Liver (tissue), 9 donors: ENCODE measurements around the gene AKAIN1. TPM values are rescaled to one million over a fixed set of nuclear protein-coding genes. Genes with fewer than 3 reads are reported as not detected.

Source experiments
- DNase-seq: peaks from one replicate; pipeline ENCODE4 v3.0.0-alpha.2; 2017; ENCODE audit warnings: low spot score
- H3K27ac ChIP-seq, 2 donors: one replicate each; pipeline ENCODE4 v1.7.0; 2013; ENCODE audit warnings: inconsistent platforms in 2 of 2, low read length in 2 of 2, control low read depth in 1 of 2, low read depth in 1 of 2, mild to moderate bottlenecking in 1 of 2
- H3K27me3 ChIP-seq, 4 donors: one replicate each; pipeline versions ENCODE4 v1.6.1 to v1.7.0; 2013; ENCODE audit warnings: low read length in 3 of 4, inconsistent platforms in 1 of 4, mild to moderate bottlenecking in 1 of 4, moderate library complexity in 1 of 4; ENCODE audit not compliant: control insufficient read depth in 4 of 4, insufficient read depth in 4 of 4
- H3K36me3 ChIP-seq, 4 donors: one replicate each; pipeline versions ENCODE4 v1.6.1 to v1.7.0; 2013; ENCODE audit warnings: low read length in 3 of 4, mild to moderate bottlenecking in 3 of 4, low read depth in 1 of 4, moderate library complexity in 1 of 4; ENCODE audit not compliant: control insufficient read depth in 4 of 4, insufficient read depth in 3 of 4
- H3K4me1 ChIP-seq, 4 donors: one replicate each; pipeline versions ENCODE4 v1.6.1 to v1.7.0; 2013; ENCODE audit warnings: low read length in 3 of 4, mild to moderate bottlenecking in 3 of 4, moderate library complexity in 1 of 4; ENCODE audit not compliant: control insufficient read depth in 4 of 4, insufficient read depth in 4 of 4
- H3K4me3 ChIP-seq, 3 donors: one replicate each; pipeline versions ENCODE4 v1.6.1 to v1.7.0; 2013; ENCODE audit warnings: low read length in 3 of 3, control low read depth in 1 of 3, low read depth in 1 of 3, mild to moderate bottlenecking in 1 of 3
- H3K9ac ChIP-seq, 2 donors: one replicate each; pipeline ENCODE4 v1.7.0; 2013; ENCODE audit warnings: low read length in 2 of 2, mild to moderate bottlenecking in 2 of 2, moderate library complexity in 2 of 2, control low read depth in 1 of 2, low read depth in 1 of 2
- H3K9me3 ChIP-seq, 4 donors: one replicate each; pipeline versions ENCODE4 v1.6.1 to v1.7.0; 2013; ENCODE audit warnings: low read length in 3 of 4; ENCODE audit not compliant: control insufficient read depth in 4 of 4
- ATF3 ChIP-seq: IDR thresholded peaks from 2 replicates; pipeline ENCODE4 v1.6.1; 2016; ENCODE audit warnings: antibody characterized with exemption
- CTCF ChIP-seq: fragments of 150-350 bp; IDR thresholded peaks from 2 replicates; pipeline ENCODE4 v1.5.1; 2017; ENCODE audit warnings: improper control_type of control experiment, low read depth, low read length; ENCODE audit not compliant: missing input control
- EGR1 ChIP-seq, 2 donors: IDR thresholded peaks; 2 replicates each; pipeline ENCODE4 v1.6.1; 2016 to 2018; ENCODE audit warnings: antibody characterized with exemption in 2 of 2, low read depth in 2 of 2
- FOXA1 ChIP-seq: IDR thresholded peaks from 2 replicates; pipeline ENCODE4 v1.6.1; 2016; ENCODE audit warnings: antibody characterized with exemption
- FOXA2 ChIP-seq: IDR thresholded peaks from 2 replicates; pipeline ENCODE4 v1.6.1; 2016; ENCODE audit warnings: antibody characterized with exemption
- HNF4A ChIP-seq, 2 donors: conservative IDR thresholded peaks; 2 replicates each; pipeline ENCODE4 v1.6.1; 2016; ENCODE audit warnings: antibody characterized with exemption in 2 of 2, mild to moderate bottlenecking in 2 of 2
- HNF4G ChIP-seq: IDR thresholded peaks from 2 replicates; pipeline ENCODE4 v1.6.1; 2016; ENCODE audit warnings: antibody characterized with exemption
- JUND ChIP-seq, 2 donors: IDR thresholded peaks; 2 replicates each; pipeline ENCODE4 v1.6.1; 2016; ENCODE audit warnings: antibody characterized with exemption in 2 of 2
- MAX ChIP-seq: IDR thresholded peaks from 2 replicates; pipeline ENCODE4 v1.6.1; 2016; ENCODE audit warnings: antibody characterized with exemption
- NR2F2 ChIP-seq: IDR thresholded peaks from 2 replicates; pipeline ENCODE4 v1.6.1; 2016; ENCODE audit warnings: antibody characterized with exemption
- RAD21 ChIP-seq, 2 donors: IDR thresholded peaks; 2 replicates each; pipeline ENCODE4 v1.6.1; 2016; ENCODE audit warnings: antibody characterized with exemption in 2 of 2, mild to moderate bottlenecking in 2 of 2
- RXRA ChIP-seq, 2 donors: IDR thresholded peaks; 2 replicates each; pipeline ENCODE4 v1.6.1; 2017 to 2018; ENCODE audit warnings: antibody characterized with exemption in 2 of 2, mild to moderate bottlenecking in 1 of 2
- TAF1 ChIP-seq: conservative IDR thresholded peaks from 2 replicates; pipeline ENCODE4 v1.6.1; 2016; ENCODE audit warnings: antibody characterized with exemption, mild to moderate bottlenecking
- YY1 ChIP-seq: IDR thresholded peaks from 2 replicates; pipeline ENCODE4 v1.6.1; 2016; ENCODE audit warnings: antibody characterized with exemption, mild to moderate bottlenecking
- ZBTB33 ChIP-seq: IDR thresholded peaks from 2 replicates; pipeline ENCODE4 v1.6.1; 2016; ENCODE audit warnings: antibody characterized with exemption
- WGBS: extraction: QIAGEN DNeasy Blood & Tissue Kit; methylation state at CpG from one replicate; pipeline ENCODE4 v1.1.7; 2013; 5-methylcytosine and 5-hydroxymethylcytosine counted together
- polyA plus RNA-seq, 2 donors: library from polyadenylated mRNA; stranded (reverse) in 1 of 2; unstranded in 1 of 2; fragments of 200-250 nt in 1 of 2; fragments of >200 nt in 1 of 2; fragmentation: Nextera tagmentation in 1 of 2; extraction: Ambion mirVana in 1 of 2; gene quantifications; one replicate each; pipeline versions ENCODE4 v1.2.1 to v1.2.3, GENCODE V29; 2013 to 2015
- total RNA-seq, 2 donors: library from RNA; depleted of rRNA; stranded (reverse); fragments of >200 nt; gene quantifications; one replicate each; pipeline ENCODE4 v1.2.3, GENCODE V29; 2014
- TF ChIP-seq, protein P1 (sequence below): IDR thresholded peaks from 2 replicates; pipeline ENCODE4 v1.6.1; 2016; ENCODE audit warnings: antibody characterized with exemption, mild to moderate bottlenecking
- donor health status: healthy.
- donor health status: healthy.
- donor health status: healthy.
- donor health status: healthy.
- donor health status: healthy.

The AKAIN1 gene
- total and polyA plus RNA-seq, 4 donors: 0.31 to 0.75 TPM; not detected in 2

DNA sequence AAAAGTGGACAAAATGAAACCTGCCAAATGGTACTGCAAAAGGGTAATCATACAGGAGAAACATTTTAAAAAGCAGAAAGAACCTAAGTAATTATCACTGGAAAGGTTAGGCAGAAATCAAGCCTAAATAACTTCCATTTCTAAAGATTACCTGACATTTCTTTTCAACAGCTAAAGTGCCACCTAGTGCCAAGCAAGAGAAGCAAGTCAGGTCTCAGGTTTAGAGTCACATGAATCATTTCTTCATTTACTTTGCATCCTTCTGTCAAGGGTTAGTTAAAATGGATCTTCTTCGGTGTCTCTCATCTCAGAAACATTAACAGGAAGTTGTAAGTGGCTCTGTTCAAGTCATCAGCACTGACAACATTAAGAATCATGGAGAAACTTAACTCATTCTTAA lies 90.3 kb downstream of the AKAIN1 start:
- no peak for DNase-seq
- H3K9me3 ChIP-seq: no peaks in the 10 kb centered on the region
- no peak overlapping the region for H3K9ac ChIP-seq
- H3K27me3 ChIP-seq: peaks cover 0 to 4% (median 2%) of the 10 kb centered on the region in 4 donors
- H3K4me3 ChIP-seq: no peak overlapping the region
- no peaks in the 10 kb centered on the region for H3K4me1 ChIP-seq
- 42% methylated on average over 1 of the region's 1 CpG for WGBS
- no peak for TF ChIP-seq TAF1
- peak; percentile 18 for TF ChIP-seq CTCF
- TF ChIP-seq JUND (IDR thresholded peaks at IDR 0.05): no peak
- no peak for TF ChIP-seq ATF3
- peak; percentile 29 to 47 for TF ChIP-seq RAD21 (IDR thresholded peaks at IDR 0.05)
- no peak for TF ChIP-seq YY1
- no peak for TF ChIP-seq FOXA1
- H3K36me3 ChIP-seq: no peaks in the 10 kb centered on the region
- no peak overlapping the region for H3K27ac ChIP-seq

DNA sequence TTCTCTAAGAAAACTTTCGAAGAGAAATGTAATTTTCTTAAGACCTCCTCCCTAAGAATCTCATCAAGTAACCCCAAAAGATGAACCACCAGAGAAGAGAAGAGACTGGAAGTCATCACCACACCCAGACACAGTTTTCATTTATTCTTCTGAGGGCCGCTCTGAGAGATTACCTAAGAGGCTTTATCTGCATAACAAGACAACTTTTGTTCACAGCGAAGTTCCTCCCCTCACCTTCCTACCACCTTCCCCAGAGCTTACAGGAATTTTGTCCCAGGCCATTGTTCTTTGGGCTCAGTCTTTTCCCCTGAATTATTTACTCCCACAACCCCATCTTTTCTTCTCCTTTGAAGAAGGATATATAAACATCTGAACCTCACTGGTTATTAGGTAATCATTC lies 92.8 kb downstream of the AKAIN1 start:
- no peak for TF ChIP-seq FOXA1
- TF ChIP-seq NR2F2: no peak
- no peak for TF ChIP-seq TAF1
- TF ChIP-seq EGR1 (IDR thresholded peaks at IDR 0.05; ENCODE audit: low read depth in 2 of 2): no peak
- TF ChIP-seq YY1: no peak
- TF ChIP-seq FOXA2: no peak
- TF ChIP-seq ZBTB33: no peak
- no peak for TF ChIP-seq MAX
- TF ChIP-seq HNF4A (conservative IDR thresholded peaks at IDR 0.05): no peak
- no peak for TF ChIP-seq CTCF
- no peak for TF ChIP-seq RAD21 (IDR thresholded peaks at IDR 0.05)
- no peak for TF ChIP-seq HNF4G
- TF ChIP-seq, protein P1, sequence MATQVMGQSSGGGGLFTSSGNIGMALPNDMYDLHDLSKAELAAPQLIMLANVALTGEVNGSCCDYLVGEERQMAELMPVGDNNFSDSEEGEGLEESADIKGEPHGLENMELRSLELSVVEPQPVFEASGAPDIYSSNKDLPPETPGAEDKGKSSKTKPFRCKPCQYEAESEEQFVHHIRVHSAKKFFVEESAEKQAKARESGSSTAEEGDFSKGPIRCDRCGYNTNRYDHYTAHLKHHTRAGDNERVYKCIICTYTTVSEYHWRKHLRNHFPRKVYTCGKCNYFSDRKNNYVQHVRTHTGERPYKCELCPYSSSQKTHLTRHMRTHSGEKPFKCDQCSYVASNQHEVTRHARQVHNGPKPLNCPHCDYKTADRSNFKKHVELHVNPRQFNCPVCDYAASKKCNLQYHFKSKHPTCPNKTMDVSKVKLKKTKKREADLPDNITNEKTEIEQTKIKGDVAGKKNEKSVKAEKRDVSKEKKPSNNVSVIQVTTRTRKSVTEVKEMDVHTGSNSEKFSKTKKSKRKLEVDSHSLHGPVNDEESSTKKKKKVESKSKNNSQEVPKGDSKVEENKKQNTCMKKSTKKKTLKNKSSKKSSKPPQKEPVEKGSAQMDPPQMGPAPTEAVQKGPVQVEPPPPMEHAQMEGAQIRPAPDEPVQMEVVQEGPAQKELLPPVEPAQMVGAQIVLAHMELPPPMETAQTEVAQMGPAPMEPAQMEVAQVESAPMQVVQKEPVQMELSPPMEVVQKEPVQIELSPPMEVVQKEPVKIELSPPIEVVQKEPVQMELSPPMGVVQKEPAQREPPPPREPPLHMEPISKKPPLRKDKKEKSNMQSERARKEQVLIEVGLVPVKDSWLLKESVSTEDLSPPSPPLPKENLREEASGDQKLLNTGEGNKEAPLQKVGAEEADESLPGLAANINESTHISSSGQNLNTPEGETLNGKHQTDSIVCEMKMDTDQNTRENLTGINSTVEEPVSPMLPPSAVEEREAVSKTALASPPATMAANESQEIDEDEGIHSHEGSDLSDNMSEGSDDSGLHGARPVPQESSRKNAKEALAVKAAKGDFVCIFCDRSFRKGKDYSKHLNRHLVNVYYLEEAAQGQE: no peak
- no peak for TF ChIP-seq RXRA (IDR thresholded peaks at IDR 0.05)
- Histone ChIP-seq H3K4me3 (no peak overlapping the region), H3K27me3 (peaks cover 0 to 5% (median 2%) of the 10 kb centered on the region in 4 donors), H3K36me3 (no peaks in the 10 kb centered on the region), H3K27ac (no peak overlapping the region), H3K9ac (no peak overlapping the region), H3K9me3 (no peaks in the 10 kb centered on the region), H3K4me1 (no peaks in the 10 kb centered on the region)
- DNase-seq: no peak
- WGBS: 77% methylated on average over 3 of the region's 3 CpGs
